ENCODE data around the gene IFITM1.
"Not testable (repeated sequence)": the region's sequence is repeated elsewhere in the genome, so short reads cannot be mapped to it uniquely, and the experiment has no call there.

Gene IFITM1

GRCh38 chr11:282630-283360, 31.0 kb upstream of the IFITM1 start:
- no peak for DNase-seq (ENCODE audit: low read depth in 2 of 2)

GRCh38 chr11:283405-284104, 30.3 kb upstream of the IFITM1 start:
- DNase-seq (ENCODE audit: low read depth in 2 of 2), result no peak

GRCh38 chr11:284105-285020, 29.5 kb upstream of the IFITM1 start:
- DNase-seq (ENCODE audit: low read depth in 2 of 2), result no peak

GRCh38 chr11:285021-285893, 28.6 kb upstream of the IFITM1 start:
- no peak for DNase-seq (ENCODE audit: low read depth in 2 of 2)

- no peak for DNase-seq (ENCODE audit: low read depth in 2 of 2)
Observed at GRCh38 chr11:285894-286220, 28.0 kb upstream of the IFITM1 start.

- not testable (repeated sequence) for DNase-seq (ENCODE audit: low read depth in 2 of 2)
Observed at GRCh38 chr11:286977-287820, 26.6 kb upstream of the IFITM1 start.

- no peak for DNase-seq (ENCODE audit: low read depth in 2 of 2)
Observed at GRCh38 chr11:287821-288477, 25.9 kb upstream of the IFITM1 start.

GRCh38 chr11:288478-289397, 25.1 kb upstream of the IFITM1 start, which contains the start of gene PGGHG:
PGGHG (plus strand) TSS chr11:289126; CDS start chr11:289817, 691 bp downstream.
- DNase-seq (ENCODE audit: low read depth in 2 of 2), result no peak

- no peak for DNase-seq (ENCODE audit: low read depth in 2 of 2)
Observed at GRCh38 chr11:289398-289711, 24.5 kb upstream of the IFITM1 start.

- no peak for DNase-seq (ENCODE audit: low read depth in 2 of 2)
Observed at GRCh38 chr11:289712-290620, 23.9 kb upstream of the IFITM1 start.

GRCh38 chr11:290621-291231, 23.1 kb upstream of the IFITM1 start:
- DNase-seq (ENCODE audit: low read depth in 2 of 2), result no peak

GRCh38 chr11:291281-292210, 22.3 kb upstream of the IFITM1 start:
- no peak for DNase-seq (ENCODE audit: low read depth in 2 of 2)

- DNase-seq (ENCODE audit: low read depth in 2 of 2), result no peak
Observed at GRCh38 chr11:292211-293121, 21.4 kb upstream of the IFITM1 start.

GRCh38 chr11:293271-293851, 20.5 kb upstream of the IFITM1 start:
- no peak for DNase-seq (ENCODE audit: low read depth in 2 of 2)

All from fibroblast of skin of left biceps (primary cell).